Suppressor macrophage treated with lipopolysaccharide for 1 hour (primary cell): ENCODE measurements around the gene CHSY1.

Experiments used
- DNase-seq, 3 donors: peaks; one replicate each; pipeline ENCODE4 v3.0.0-alpha.2; 2020 to 2022

The CHSY1 gene

GRCh38 chr15:101150723-101151040 is 101.2 kb downstream of the CHSY1 start:
- no peak for DNase-seq

GRCh38 chr15:101149864-101150722 is 101.8 kb downstream of the CHSY1 start:
- DNase-seq: no peak

- no peak for DNase-seq
Observed at GRCh38 chr15:101148881-101149664, 102.8 kb downstream of the CHSY1 start.

- no peak for DNase-seq
Observed at GRCh38 chr15:101148166-101148880, 103.5 kb downstream of the CHSY1 start.

- DNase-seq: no peak
Observed at GRCh38 chr15:101147181-101147580, 104.7 kb downstream of the CHSY1 start.

GRCh38 chr15:101146118-101146702 is 105.6 kb downstream of the CHSY1 start:
- DNase-seq: no peak

- no peak for DNase-seq
Observed at GRCh38 chr15:101145362-101145761, 106.5 kb downstream of the CHSY1 start.

- no peak for DNase-seq
Observed at GRCh38 chr15:101143321-101143720, 108.5 kb downstream of the CHSY1 start.

GRCh38 chr15:101142711-101143110 is 109.1 kb downstream of the CHSY1 start:
- no peak for DNase-seq

- no peak for DNase-seq
Observed at GRCh38 chr15:101141926-101142527, 109.8 kb downstream of the CHSY1 start.

- no peak for DNase-seq
Observed at GRCh38 chr15:101140697-101141065, 111.2 kb downstream of the CHSY1 start.

GRCh38 chr15:101139986-101140696 is 111.7 kb downstream of the CHSY1 start:
- peak; percentile 57 to 60 (median 58) for DNase-seq

- no peak for DNase-seq
Observed at GRCh38 chr15:101138913-101139880, 112.7 kb downstream of the CHSY1 start.

GRCh38 chr15:101138086-101138660 is 113.7 kb downstream of the CHSY1 start:
- no peak for DNase-seq

- peak; percentile 39 to 58 (median 43) for DNase-seq
Observed at GRCh38 chr15:101137312-101137940, 114.4 kb downstream of the CHSY1 start.

GRCh38 chr15:101136381-101137268 is 115.2 kb downstream of the CHSY1 start:
- DNase-seq: no peak

- no peak for DNase-seq
Observed at GRCh38 chr15:101135532-101136166, 116.2 kb downstream of the CHSY1 start.

- no peak for DNase-seq
Observed at GRCh38 chr15:101134780-101135179, 117.1 kb downstream of the CHSY1 start.
